ENCODE data around the gene ASB18.

DNA sequence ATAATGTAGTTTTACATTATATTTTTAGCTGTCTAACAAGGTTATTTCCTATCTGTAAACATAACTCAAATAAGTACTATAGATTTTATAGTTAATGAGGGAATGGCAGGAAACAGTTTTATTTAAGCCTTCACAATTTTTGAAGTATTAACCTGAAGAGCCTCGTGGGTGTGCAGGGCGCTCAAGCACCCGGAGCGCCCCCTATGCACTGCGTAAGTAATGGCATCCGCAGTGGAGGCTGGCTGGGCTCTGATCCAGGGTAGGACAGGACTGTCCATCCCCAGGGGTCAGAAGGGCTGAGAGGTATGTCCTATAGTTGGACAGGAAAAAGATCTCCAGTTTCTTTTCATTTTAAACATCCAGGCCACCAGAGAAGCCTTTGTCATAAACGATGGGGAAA lies 87.8 kb downstream of the ASB18 start:
- TF ChIP-seq, protein P1, sequence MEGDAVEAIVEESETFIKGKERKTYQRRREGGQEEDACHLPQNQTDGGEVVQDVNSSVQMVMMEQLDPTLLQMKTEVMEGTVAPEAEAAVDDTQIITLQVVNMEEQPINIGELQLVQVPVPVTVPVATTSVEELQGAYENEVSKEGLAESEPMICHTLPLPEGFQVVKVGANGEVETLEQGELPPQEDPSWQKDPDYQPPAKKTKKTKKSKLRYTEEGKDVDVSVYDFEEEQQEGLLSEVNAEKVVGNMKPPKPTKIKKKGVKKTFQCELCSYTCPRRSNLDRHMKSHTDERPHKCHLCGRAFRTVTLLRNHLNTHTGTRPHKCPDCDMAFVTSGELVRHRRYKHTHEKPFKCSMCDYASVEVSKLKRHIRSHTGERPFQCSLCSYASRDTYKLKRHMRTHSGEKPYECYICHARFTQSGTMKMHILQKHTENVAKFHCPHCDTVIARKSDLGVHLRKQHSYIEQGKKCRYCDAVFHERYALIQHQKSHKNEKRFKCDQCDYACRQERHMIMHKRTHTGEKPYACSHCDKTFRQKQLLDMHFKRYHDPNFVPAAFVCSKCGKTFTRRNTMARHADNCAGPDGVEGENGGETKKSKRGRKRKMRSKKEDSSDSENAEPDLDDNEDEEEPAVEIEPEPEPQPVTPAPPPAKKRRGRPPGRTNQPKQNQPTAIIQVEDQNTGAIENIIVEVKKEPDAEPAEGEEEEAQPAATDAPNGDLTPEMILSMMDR (IDR thresholded peaks at IDR 0.05; ENCODE audit: low read length), result peak; percentile 56
- no peak for TF ChIP-seq EZH2 (IDR thresholded peaks at IDR 0.05; ENCODE audit: borderline replicate concordance, low read length)

Measured in OCI-LY1 (cell line).